ENCODE measurements around the gene IGFLR1. TPM values are rescaled to one million over a fixed set of nuclear protein-coding genes. Genes with fewer than 3 reads are reported as not detected.

Gene IGFLR1
- polyA plus RNA-seq, 1 of the 3 experiments (the other 2 are of a cell fraction) = 5.6 TPM

GRCh38 chr19:35721374-35721773 is 20.9 kb downstream of the IGFLR1 start:
- Histone ChIP-seq H3K4me2 (no peak overlapping the region), H3F3A (replicated peaks; ENCODE audit: insufficient read depth) (peaks cover 6% of the 10 kb centered on the region), H3K9ac (no peak overlapping the region), H2AFZ (ENCODE audit: low read depth) (no peak overlapping the region), H4K20me1 (ENCODE audit: insufficient read depth) (peaks cover 28% of the 10 kb centered on the region), H3K79me2 (ENCODE audit: insufficient read depth) (peaks cover 28% of the 10 kb centered on the region), H3K27ac (ENCODE audit: low read depth in 2 of 2, low read length in 1 of 2) (no peak overlapping the region), H3K4me3 (ENCODE audit: low read depth in 2 of 2, low read length in 1 of 2) (no peak overlapping the region), H3K9me2 (no peaks in the 10 kb centered on the region), H3K9me3 (no peaks in the 10 kb centered on the region), H3K36me3 (replicated peaks in 1 of 2; ENCODE audit: control insufficient read depth in 1 of 2, insufficient read depth in 2 of 2, low read length in 1 of 2) (peaks cover 19 to 58% of the 10 kb centered on the region in 2 experiments), H3K27me3 (ENCODE audit: insufficient read depth) (no peaks in the 10 kb centered on the region), H3K4me1 (ENCODE audit: control insufficient read depth in 1 of 2, insufficient read depth in 2 of 2, low read depth in 1 of 2, low read length in 1 of 2) (peaks cover 0 to 13% of the 10 kb centered on the region in 2 experiments; a peak in 2 of 4 replicates)
- 95% methylated on average over 15 of the region's 16 CpGs for WGBS (ENCODE audit: low lambda C conversion rate)
- ChIA-PET CTCF (interaction anchor here (2.4 kb wide), 1 partner anchor 19 kb away, joined by 7 read pairs; no protein-coding TSS in a partner anchor), POLR2A (interaction anchor here (1.6 kb wide), 1 partner anchor 16 kb away, joined by 5 read pairs; no protein-coding TSS in a partner anchor)
- no peak for DNase-seq
- no peak for TF ChIP-seq MAX (IDR thresholded peaks at IDR 0.05; ENCODE audit: low read depth)
- TF ChIP-seq RAD21 (IDR thresholded peaks at IDR 0.05; ENCODE audit: low read length) = no peak
- no peak for TF ChIP-seq FOXJ3 (CRISPR knock-in tag; IDR thresholded peaks at IDR 0.05)
- TF ChIP-seq PBX3 (IDR thresholded peaks at IDR 0.05) = no peak
- TF ChIP-seq RXRA (IDR thresholded peaks at IDR 0.05; ENCODE audit: borderline replicate concordance, low read depth) = no peak
- no peak for TF ChIP-seq CHD2 (IDR thresholded peaks at IDR 0.05; ENCODE audit: low read length, partially characterized antibody)
- TF ChIP-seq TEAD4 (IDR thresholded peaks at IDR 0.05; ENCODE audit: borderline replicate concordance, insufficient read depth) = no peak
- TF ChIP-seq ZBTB33 (IDR thresholded peaks at IDR 0.05; ENCODE audit: borderline replicate concordance, low read depth) = no peak
- TF ChIP-seq CTCF (IDR thresholded peaks at IDR 0.05) = no peak
- no peak for TF ChIP-seq NFIC (IDR thresholded peaks at IDR 0.05; ENCODE audit: borderline replicate concordance)
- TF ChIP-seq MXI1 (IDR thresholded peaks at IDR 0.05; ENCODE audit: low read depth, low read length) = no peak
- no peak for TF ChIP-seq EZH2phosphoT487 (IDR thresholded peaks at IDR 0.05; ENCODE audit: borderline replicate concordance, low read depth)
- TF ChIP-seq ELF1 (IDR thresholded peaks at IDR 0.05) = no peak
- no peak for TF ChIP-seq FOXM1 (IDR thresholded peaks at IDR 0.05; ENCODE audit: low read depth)
- no peak for TF ChIP-seq MEF2A (IDR thresholded peaks at IDR 0.05; ENCODE audit: borderline replicate concordance, low read depth)
- TF ChIP-seq JUND (IDR thresholded peaks at IDR 0.05) = no peak
- no peak for TF ChIP-seq GATA2 (CRISPR knock-in tag; IDR thresholded peaks at IDR 0.05)
- TF ChIP-seq RFX5 (IDR thresholded peaks at IDR 0.05; ENCODE audit: low read length) = no peak
- no peak for TF ChIP-seq TCF12 (IDR thresholded peaks at IDR 0.05)
